Retinal pigment epithelial cell (primary cell): ENCODE results near the gene FOXE3.

Experiments used
- DNase-seq: peaks from one replicate; pipeline ENCODE4 v3.0.0-alpha.2; 2010; ENCODE audit warnings: low read depth
- H3K4me3 ChIP-seq: 2 replicates; pipeline ENCODE4 v1.5.1; 2011; ENCODE audit warnings: mild to moderate bottlenecking, low read length, control low read depth, moderate library complexity
- TF ChIP-seq, protein P1 (sequence below): conservative IDR thresholded peaks from 2 replicates; pipeline ENCODE4 v1.5.1; 2011; ENCODE audit warnings: low read depth, low read length, control low read depth, inconsistent platforms

FOXE3 gene

DNA sequence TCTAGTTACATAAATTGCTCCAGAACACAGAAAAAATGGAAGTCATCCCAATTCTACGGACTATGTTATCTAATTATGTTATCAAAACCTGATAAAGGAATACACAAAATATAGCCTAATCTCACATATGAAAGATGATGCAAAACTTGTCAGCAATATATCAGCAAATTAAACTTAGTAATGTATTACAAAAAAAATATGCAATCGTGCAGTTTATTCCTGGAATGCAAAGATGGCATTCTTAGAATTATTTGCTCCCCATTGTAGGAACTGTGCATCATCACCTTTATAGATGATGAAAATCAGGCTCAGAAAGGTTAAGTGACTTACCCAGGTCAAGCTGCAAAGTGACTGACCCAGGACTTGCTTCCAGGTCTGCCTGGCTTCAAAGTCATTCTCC is 7.8 kb downstream of the FOXE3 start:
- TF ChIP-seq, protein P1, sequence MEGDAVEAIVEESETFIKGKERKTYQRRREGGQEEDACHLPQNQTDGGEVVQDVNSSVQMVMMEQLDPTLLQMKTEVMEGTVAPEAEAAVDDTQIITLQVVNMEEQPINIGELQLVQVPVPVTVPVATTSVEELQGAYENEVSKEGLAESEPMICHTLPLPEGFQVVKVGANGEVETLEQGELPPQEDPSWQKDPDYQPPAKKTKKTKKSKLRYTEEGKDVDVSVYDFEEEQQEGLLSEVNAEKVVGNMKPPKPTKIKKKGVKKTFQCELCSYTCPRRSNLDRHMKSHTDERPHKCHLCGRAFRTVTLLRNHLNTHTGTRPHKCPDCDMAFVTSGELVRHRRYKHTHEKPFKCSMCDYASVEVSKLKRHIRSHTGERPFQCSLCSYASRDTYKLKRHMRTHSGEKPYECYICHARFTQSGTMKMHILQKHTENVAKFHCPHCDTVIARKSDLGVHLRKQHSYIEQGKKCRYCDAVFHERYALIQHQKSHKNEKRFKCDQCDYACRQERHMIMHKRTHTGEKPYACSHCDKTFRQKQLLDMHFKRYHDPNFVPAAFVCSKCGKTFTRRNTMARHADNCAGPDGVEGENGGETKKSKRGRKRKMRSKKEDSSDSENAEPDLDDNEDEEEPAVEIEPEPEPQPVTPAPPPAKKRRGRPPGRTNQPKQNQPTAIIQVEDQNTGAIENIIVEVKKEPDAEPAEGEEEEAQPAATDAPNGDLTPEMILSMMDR: no peak
- no peak for DNase-seq
- H3K4me3 ChIP-seq: no peak overlapping the region

DNA sequence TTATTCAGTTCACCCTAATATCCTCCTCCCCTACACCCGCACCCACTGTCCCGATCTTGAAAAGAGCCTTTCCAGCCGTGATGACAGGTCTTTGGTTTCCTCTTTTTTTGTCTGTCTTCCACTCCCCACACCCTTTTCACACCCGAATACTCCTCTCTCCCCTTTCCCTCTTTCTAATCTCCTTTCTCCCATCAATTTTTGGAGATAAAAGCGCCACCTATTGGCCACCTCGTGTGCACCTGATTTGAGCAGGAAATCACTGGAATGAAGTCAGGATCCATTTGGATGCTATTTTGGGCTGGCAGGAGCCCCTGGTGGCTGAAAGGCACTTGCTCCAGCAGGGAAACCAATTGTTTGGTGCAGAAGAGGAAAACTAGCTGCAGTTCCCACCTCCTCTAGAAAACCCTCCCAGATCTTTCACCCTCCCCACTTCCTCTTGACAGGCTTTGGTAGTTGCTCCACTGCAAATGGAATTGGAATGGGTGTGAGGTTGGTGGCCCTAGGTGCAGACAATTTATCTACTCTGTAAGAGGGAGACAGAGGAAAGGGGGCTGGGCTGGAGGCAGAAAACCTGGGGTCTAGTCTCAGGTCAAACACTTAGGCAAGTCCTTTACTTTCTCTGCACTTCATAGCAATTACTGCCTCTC is 8.4 kb downstream of the FOXE3 start:
- H3K4me3 ChIP-seq: no peak overlapping the region
- DNase-seq: no peak
- TF ChIP-seq, protein P1: peak; percentile 88

DNA sequence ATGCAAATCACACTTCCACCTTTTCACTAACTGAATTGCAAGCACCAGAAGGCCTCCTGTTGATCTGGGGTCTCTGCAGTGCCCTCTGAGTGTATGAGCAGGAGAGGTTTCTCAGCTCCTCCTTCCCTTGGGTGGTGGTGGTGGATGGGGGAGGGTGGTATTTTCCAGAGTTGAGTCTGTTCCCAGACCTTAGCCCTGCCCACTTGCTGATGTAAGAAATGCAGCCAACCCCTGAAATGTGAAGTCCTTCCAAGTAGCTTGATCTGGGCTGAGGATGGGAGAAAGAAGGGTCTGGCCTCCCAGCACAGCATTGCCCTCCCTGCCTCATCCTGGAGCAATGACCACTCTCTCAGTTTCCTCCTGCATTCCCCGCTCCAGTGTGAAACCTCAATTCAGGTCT is 15.4 kb downstream of the FOXE3 start:
- no peak for DNase-seq
- TF ChIP-seq, protein P1: no peak
- H3K4me3 ChIP-seq: no peak overlapping the region

DNA sequence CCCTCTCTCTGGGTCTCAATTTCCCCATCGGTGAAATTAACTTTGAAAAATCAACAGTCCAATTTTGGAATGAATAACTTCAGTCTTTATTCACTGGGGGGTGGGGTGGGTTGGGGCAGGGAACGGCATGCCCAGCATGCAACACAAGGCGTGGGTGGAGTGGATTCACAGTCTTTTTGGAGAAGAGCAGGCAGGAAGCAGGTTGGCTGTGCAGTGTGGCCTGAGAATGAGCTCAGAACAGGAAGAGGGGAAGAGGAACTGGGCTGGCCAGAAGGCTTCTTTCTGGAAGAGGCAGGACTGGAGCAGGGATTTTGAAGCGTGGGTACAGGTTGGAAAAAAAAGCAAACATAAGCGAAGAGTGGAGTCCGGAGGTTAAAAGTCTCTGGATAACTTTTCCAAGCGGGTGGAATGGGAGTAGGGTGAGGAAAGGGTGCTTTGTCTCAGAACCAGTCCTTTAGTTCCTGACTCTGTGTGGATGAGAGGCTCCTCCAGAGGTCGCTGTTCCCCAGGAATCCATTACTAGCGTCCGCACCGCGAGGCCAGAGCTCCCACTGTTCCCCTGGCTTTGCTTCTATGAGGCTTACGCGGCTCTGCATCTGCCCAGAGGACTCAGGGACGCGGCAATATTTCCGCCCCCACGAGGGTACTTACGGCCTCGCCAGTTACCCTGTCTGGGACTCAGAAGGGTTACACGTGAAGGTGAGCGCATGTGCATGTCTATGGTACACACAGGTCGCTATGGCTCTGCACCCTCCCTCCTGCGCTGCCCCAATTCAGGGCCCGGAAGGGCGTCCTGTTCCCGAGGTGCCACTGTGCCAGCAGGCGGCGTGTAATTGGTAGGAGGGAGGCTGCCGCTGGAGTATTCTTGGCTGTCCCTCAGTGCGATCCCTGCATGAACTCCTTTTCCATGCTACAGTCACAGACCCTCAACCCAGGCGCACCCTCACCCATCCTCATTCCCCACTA is 16.3 kb downstream of the FOXE3 start:
- H3K4me3 ChIP-seq: no peak overlapping the region

DNA sequence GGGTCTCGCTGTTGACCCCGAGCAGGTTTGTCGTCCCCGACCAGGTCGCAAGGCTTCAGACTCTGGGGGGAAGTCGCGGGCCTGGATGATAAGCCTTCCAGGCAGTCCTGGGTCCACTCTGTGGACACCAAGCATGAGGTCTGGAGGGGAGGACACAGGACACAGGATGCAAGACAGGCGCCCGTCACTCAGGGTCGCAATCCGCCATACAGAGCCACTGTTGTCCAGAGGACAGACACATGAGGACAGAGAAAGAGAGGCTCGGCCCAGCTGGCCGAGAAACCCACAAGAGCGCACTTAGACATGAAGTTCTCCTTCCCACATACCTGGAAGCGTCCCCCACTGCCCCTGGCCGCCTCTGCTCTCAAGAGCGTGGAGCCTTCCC is 16.9 kb downstream of the FOXE3 start:
- DNase-seq: no peak

More for the DNA sequence above, 16.3 kb downstream of the FOXE3 start:
- TF ChIP-seq, protein P1: peak; percentile 88
- DNase-seq: no peak

DNA sequence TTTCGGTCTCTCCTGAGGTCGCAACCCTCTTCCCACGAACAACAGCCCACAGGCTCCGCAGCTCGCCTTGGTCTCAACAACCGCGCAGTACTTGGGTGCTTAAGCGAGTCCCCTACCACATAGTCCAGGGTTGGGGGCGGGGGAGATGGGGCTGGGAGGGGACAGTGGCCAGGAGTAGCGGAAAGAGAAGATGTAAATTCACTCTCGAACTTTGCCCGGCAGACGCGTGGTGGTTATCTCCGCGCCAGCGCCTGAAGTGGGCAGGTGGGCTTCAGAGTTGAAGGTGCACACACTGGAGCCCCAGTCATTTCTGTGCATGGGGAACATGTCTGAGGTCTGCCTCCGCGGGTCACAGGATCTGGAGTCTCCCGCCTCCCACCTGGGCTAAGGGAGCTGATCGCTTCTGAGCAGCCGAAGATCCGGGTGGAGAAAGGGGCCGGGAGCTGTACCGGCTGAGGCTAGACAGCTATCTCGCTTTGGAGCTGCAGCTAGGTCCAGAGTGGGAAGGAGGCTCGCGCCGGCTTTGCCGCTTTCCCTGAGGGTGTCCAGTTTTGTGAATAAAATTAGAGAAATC is 17.5 kb downstream of the FOXE3 start:
- H3K4me3 ChIP-seq: no peak overlapping the region
- DNase-seq: no peak
- TF ChIP-seq, protein P1: no peak

More for the DNA sequence above, 16.9 kb downstream of the FOXE3 start:
- no peak overlapping the region for H3K4me3 ChIP-seq
- TF ChIP-seq, protein P1: no peak
